BJ (cell line): Measurements from ENCODE around the gene MSX2. TPM values are rescaled to one million over a fixed set of nuclear protein-coding genes. Genes with fewer than 3 reads are reported as not detected.

Experiments used
- CTCF ChIA-PET: fragments of 350-600 bp; formaldehyde crosslinking; extraction: SDS; loops from one replicate; lab custom pipeline; 2021; ENCODE audit warnings: antibody characterized with exemption, inconsistent platforms; lab: Yijun Ruan, JAX
- POLR2A ChIA-PET: fragments of 300-600 bp; sonication (Branson Sonifier 250); formaldehyde crosslinking; extraction: SDS; loops from one replicate; lab custom pipeline; 2021; ENCODE audit warnings: antibody characterized with exemption; lab: Charles Lee
- DNase-seq: peaks from one replicate; pipeline ENCODE4 v3.0.0-alpha.2; 2011; ENCODE audit warnings: low read depth
- H3K27me3 ChIP-seq: 2 replicates; pipeline ENCODE4 v1.6.0; 2011; ENCODE audit warnings: low read length; ENCODE audit not compliant: control insufficient read depth, insufficient read depth
- H3K36me3 ChIP-seq: 2 replicates; pipeline ENCODE4 v1.5.1; 2011; ENCODE audit warnings: low read length; ENCODE audit not compliant: control insufficient read depth, insufficient read depth
- H3K4me3 ChIP-seq: 2 replicates; pipeline ENCODE4 v1.5.1; 2011; ENCODE audit warnings: low read depth, mild to moderate bottlenecking, control low read depth, low read length
- polyA plus RNA-seq: library from polyadenylated mRNA; depleted of rRNA; stranded (reverse); fragments of >200 nt; gene quantifications from 2 replicates; pipeline ENCODE4 v1.2.3, GENCODE V29; 2011
- TF ChIP-seq, protein P1 (sequence below): IDR thresholded peaks from 2 replicates; pipeline ENCODE4 v1.5.1; 2011; ENCODE audit warnings: low read depth, mild to moderate bottlenecking, control low read depth, inconsistent platforms, low read length, moderate library complexity; ENCODE audit not compliant: insufficient read depth

The MSX2 gene
- polyA plus RNA-seq, 1 experiment, result 2.1 TPM

DNA sequence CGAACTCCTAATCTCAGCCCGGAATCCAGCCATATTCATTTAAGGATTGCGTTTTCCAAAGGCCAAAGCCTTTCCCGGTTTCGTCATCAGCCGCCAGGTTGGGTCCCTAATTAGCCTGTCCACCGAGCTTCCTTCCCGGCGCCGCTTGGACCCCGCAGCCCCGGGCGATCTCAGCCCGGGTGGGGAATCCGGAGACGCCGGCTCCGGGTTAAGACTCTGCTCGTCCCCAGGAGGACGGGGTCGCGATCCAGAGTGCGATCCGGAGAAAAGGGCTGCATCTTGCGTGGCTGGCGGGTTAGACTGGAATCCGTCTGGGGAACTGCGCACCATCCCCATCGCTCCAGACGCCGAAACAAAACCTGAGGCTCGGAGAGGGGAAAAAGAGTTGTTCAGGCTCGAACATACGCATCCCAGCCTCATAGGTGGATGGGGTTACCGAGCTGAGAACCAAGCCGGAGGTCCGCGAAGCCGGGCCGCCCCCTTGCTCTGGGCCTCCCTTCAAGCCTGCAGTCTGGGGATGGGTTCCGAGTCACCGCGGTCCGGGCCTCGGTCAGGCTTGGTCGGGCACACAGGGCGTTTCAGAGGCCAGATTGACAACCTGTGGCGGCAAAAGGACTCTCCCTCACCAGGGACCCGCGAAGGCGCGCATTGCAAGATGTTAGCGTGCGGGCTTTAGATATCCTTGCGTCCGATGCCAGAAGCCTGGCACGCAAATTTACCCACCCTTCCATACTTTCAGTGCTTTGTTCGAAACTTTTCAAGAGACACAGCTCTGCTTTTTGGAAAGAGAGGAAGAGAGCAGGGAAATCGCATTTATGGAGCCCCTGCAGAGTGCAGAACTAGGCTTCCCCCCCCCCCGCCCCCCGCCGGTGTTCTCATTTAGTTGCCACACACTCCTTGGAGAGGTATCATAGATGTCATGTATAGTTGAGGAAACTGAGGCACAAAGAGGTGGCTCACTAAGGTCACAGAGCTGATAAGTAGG lies 7.9 kb downstream of the MSX2 start:
- H3K27me3 ChIP-seq, result peaks cover 8% of the 10 kb centered on the region
- ChIA-PET POLR2A (no interaction called here), CTCF (interaction anchor here (2.0 kb wide), 1 partner anchor 313 kb away, joined by 4 read pairs; no protein-coding TSS in a partner anchor)
- no peak overlapping the region for H3K4me3 ChIP-seq
- DNase-seq, result no peak
- H3K36me3 ChIP-seq, result no peaks in the 10 kb centered on the region; the same call in 1 of the 2 replicates
- TF ChIP-seq, protein P1, sequence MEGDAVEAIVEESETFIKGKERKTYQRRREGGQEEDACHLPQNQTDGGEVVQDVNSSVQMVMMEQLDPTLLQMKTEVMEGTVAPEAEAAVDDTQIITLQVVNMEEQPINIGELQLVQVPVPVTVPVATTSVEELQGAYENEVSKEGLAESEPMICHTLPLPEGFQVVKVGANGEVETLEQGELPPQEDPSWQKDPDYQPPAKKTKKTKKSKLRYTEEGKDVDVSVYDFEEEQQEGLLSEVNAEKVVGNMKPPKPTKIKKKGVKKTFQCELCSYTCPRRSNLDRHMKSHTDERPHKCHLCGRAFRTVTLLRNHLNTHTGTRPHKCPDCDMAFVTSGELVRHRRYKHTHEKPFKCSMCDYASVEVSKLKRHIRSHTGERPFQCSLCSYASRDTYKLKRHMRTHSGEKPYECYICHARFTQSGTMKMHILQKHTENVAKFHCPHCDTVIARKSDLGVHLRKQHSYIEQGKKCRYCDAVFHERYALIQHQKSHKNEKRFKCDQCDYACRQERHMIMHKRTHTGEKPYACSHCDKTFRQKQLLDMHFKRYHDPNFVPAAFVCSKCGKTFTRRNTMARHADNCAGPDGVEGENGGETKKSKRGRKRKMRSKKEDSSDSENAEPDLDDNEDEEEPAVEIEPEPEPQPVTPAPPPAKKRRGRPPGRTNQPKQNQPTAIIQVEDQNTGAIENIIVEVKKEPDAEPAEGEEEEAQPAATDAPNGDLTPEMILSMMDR, result no peak

DNA sequence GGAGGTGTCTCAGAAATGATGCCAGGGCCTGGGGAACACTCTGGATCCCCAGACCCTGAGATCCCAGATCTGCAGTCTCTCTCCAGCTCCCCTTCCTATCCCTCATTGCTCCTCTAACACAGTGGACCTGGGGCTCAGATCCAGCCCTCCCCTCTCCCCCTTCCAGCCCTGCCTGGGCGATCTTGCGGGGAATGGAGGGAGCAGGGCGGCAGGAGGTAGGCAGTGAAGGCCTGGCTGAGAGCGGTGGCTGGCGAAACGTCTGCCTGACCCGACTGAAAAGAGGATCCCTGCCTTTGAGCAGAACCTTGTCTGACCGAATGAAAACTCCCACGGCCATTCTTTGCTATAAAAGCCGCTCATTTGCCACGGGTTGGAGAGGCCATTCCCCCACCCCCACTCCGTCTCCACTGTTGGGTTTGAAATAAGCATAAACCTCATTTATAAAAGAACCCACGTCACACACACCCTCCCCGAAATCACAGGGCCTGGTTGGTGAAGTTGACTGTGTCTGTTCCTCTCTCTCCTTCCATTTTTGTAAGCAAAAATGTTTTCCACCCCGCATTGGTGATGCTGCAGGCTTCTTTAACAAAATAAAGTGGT lies 8.8 kb downstream of the MSX2 start:
- CTCF ChIA-PET, result no interaction called here

DNA sequence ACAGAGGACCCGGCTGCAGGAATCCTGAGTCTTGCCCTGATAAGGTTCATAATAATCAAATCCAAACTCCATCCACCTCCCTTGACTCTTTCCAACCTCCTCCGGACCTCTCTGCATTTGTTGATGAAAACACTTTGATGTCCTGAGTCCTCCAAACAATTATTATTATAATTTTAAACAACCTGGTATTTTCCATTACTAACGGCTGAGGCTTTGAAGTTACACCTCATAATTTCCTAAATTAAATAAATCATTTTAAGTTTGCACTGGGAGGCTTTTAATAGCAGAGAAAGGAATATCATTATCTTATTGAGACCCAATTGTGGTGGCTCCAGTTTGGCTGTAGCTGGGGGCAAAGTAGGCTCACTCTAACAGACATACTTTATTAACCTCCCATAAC lies 9.5 kb downstream of the MSX2 start:
- POLR2A ChIA-PET, result no interaction called here
- peaks cover 8% of the 10 kb centered on the region for H3K27me3 ChIP-seq
- TF ChIP-seq, protein P1, result no peak
- DNase-seq, result no peak
- H3K36me3 ChIP-seq, result no peaks in the 10 kb centered on the region; the same call in 1 of the 2 replicates
- H3K4me3 ChIP-seq, result no peak overlapping the region
- CTCF ChIA-PET, result no interaction called here

More for the DNA sequence above, 8.8 kb downstream of the MSX2 start:
- DNase-seq, result no peak
- Histone ChIP-seq H3K36me3 (no peaks in the 10 kb centered on the region; the same call in 1 of the 2 replicates), H3K4me3 (no peak overlapping the region), H3K27me3 (peaks cover 8% of the 10 kb centered on the region)
- POLR2A ChIA-PET, result no interaction called here
- TF ChIP-seq, protein P1, result no peak

DNA sequence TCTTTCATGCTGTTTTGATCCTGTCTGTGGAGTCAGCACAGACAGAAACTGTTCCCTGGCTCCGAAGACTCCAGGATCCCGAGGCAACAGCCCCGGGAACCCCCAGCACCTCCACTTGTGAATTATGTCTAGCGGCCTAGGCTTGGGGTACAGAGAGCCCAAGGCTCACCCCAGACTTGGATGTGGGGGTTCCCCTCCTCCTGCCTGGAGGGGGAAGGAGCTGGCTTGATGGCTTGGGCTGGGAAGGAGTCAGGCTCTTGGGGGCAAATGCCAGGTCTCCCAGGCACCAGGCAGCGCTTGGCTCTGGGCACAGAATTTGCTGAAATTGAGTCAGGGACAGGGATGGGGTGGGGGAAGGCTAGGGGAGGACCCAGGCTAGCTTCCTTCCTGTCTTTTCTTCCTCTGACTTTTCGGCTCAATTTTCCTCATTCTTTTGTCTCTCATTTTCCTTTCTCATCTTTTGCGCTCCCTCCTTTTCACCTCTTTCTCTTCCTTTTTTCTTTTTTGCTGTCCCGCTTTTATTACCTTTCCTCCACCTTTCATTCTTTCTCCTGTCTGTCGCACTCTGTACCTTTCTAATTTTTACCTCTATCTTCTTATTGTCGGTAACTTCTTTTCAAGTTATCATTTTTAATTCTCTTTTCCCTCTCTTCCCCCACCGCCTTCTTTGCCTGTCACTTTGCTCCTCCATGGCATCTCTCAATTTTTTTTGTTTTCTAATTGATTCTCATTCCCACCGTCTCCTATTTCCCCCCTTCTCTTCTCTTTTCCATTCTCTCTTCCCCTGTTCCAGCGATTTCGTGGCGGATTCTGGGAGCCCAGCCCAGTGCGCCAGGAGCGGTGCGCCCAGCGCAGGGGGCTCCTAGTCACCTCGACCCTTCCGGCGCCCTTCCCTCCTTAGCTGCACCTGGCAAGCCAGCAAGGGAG lies 10.5 kb downstream of the MSX2 start:
- ChIA-PET CTCF (no interaction called here), POLR2A (no interaction called here)
- Histone ChIP-seq H3K36me3 (no peaks in the 10 kb centered on the region), H3K27me3 (peaks cover 8% of the 10 kb centered on the region), H3K4me3 (no peak overlapping the region)
- DNase-seq, result no peak
- TF ChIP-seq, protein P1, result no peak
